IPS DF 6.9 (cell line): ENCODE measurements around the gene RAI14.

ENCODE experiments used
- DNase-seq: peaks from one replicate; pipeline ENCODE4 v3.0.0-alpha.2; 2013; ENCODE audit warnings: low read depth, low spot score
- H3K27ac ChIP-seq: one replicate; pipeline ENCODE4 v1.5.1; 2013; ENCODE audit warnings: low read length, control low read depth
- H3K27me3 ChIP-seq: 2 replicates; pipeline ENCODE4 v1.6.1; 2013; ENCODE audit warnings: mild to moderate bottlenecking, low read length; ENCODE audit not compliant: control insufficient read depth, insufficient read depth
- H3K36me3 ChIP-seq: 2 replicates; pipeline ENCODE4 v1.6.1; 2013; ENCODE audit warnings: low read length; ENCODE audit not compliant: control insufficient read depth, insufficient read depth
- H3K4me1 ChIP-seq: 2 replicates; pipeline ENCODE4 v1.6.1; 2013; ENCODE audit warnings: low read length; ENCODE audit not compliant: control insufficient read depth, insufficient read depth
- H3K4me3 ChIP-seq: 2 replicates; pipeline ENCODE4 v1.5.1; 2013; ENCODE audit warnings: mild to moderate bottlenecking, low read length
- H3K9me3 ChIP-seq: 2 replicates; pipeline ENCODE4 v1.6.1; 2013; ENCODE audit warnings: low read length, inconsistent platforms; ENCODE audit not compliant: control insufficient read depth, insufficient read depth
- WGBS: extraction: QIAGEN DNeasy Blood & Tissue Kit; methylation state at CpG from one replicate; pipeline ENCODE4 v1.1.7; 2013; ENCODE audit warnings: mixed read lengths, missing lambda C conversion rate; ENCODE audit not compliant: insufficient read length, insufficient coverage; 5-methylcytosine and 5-hydroxymethylcytosine counted together

Gene RAI14

DNA sequence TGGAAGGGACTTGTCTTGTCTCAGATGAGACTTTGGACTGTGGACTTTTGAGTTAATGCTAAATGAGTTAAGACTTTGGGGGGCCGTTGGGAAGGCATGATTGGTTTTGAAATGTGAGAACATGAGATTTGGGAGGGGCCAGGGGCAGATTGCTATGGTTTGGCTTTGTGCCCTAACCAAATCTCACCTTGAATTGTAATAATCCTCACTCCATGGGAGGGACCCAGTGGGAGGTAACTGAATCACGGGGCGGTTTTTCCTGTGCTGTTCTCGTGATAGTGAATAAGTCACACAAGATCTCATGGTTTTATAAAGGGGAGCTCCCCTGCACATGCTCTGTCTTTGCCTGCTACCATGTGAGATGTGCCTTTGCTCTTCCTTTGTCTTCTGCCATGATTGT, 72.1 kb downstream of the RAI14 start:
- peaks cover 3% of the 10 kb centered on the region; the same call in 1 of the 2 replicates for H3K36me3 ChIP-seq
- no CpG with 5 or more reads among the region's 4 CpGs for WGBS
- no peak for DNase-seq

GRCh38 chr5:34731435-34732232, 75.5 kb downstream of the RAI14 start:
- no peak overlapping the region for H3K27ac ChIP-seq
- H3K27me3 ChIP-seq: no peaks in the 10 kb centered on the region
- H3K4me3 ChIP-seq: no peak overlapping the region
- no CpG with 5 or more reads among the region's 6 CpGs for WGBS
- DNase-seq: no peak
- 0 out of 2 replicates have a peak, but pooled peaks cover 3% of the 10 kb centered on the region for H3K36me3 ChIP-seq
- no peaks in the 10 kb centered on the region for H3K9me3 ChIP-seq
- H3K4me1 ChIP-seq: no peaks in the 10 kb centered on the region

More for the DNA sequence above, 72.1 kb downstream of the RAI14 start:
- H3K4me3 ChIP-seq: no peak overlapping the region
- H3K27me3 ChIP-seq: no peaks in the 10 kb centered on the region
- H3K9me3 ChIP-seq: no peaks in the 10 kb centered on the region; the same call in 1 of the 2 replicates
- H3K27ac ChIP-seq: no peak overlapping the region
- H3K4me1 ChIP-seq: no peaks in the 10 kb centered on the region

DNA sequence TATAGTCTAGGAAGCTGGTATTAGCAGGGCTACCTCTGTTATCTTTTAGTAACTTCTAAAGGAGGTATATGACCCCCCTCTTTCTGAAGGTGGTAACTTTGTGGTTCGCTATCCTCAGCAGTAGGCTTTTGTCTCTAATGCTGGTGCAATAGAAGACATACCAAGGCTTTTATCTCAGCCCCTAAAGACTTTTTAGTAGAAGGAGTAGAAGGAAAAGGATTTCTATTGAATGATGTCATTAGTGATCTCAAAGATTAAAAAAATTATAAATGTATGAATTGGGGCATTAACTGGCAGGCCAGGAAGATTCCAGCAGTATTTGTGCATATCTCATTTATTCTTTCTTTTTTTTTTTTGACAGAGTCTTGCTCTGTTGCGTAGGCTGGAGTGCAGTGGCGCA, 78.2 kb downstream of the RAI14 start:
- DNase-seq: no peak
- Histone ChIP-seq H3K4me3 (no peak overlapping the region), H3K9me3 (no peaks in the 10 kb centered on the region), H3K4me1 (no peaks in the 10 kb centered on the region; the same call in 1 of the 2 replicates), H3K27me3 (no peaks in the 10 kb centered on the region), H3K27ac (no peak overlapping the region), H3K36me3 (no peaks in the 10 kb centered on the region)
- WGBS: no CpG with 5 or more reads among the region's 3 CpGs

DNA sequence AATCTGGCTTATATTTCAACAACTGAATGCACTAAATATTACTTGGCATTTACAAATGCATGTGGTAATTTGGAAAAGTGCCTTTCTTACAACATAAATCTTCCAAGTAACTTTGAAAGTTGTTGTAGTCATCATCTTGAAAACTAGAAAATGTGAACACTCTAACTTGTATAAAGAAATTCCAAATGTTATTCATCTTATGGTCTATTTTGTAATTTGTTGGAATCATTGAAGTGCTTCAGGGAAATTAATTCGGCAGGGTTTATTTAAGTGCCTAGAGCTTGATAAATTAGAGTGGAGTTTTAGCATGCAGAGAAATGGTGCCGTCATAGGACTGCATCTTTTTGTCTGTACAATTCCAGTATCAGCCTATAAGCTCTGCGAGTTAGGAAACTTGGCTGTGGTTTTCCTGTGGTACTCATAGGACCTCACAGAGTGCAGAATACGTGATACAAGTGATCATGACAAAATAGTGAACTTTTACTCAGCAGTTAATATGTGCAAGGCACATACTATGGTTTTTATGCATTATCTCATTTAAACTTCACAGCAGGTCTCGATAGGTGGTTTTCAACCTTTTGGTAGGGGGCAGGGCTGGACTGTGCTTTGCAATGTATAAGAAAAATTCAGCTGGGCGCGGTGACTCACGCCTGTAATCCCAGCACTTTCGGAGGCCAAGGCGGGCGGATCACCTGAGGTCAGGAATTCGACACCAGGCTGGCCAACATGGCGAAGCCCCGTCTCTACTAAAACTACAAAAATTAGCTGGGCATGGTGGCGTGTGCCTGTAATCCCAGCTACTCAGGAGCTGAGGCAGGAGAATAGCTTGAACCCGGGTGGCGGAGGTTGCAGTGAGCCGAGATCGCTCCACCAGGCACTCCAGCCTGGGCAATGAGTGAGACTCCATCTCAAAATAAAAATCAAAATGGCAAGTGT, 79.6 kb downstream of the RAI14 start:
- H3K4me3 ChIP-seq: no peak overlapping the region
- no peak overlapping the region for H3K27ac ChIP-seq
- H3K4me1 ChIP-seq: no peaks in the 10 kb centered on the region; the same call in 1 of the 2 replicates
- WGBS: no CpG with 5 or more reads among the region's 19 CpGs
- no peak for DNase-seq
- H3K9me3 ChIP-seq: no peaks in the 10 kb centered on the region
- H3K36me3 ChIP-seq: no peaks in the 10 kb centered on the region
- H3K27me3 ChIP-seq: no peaks in the 10 kb centered on the region

DNA sequence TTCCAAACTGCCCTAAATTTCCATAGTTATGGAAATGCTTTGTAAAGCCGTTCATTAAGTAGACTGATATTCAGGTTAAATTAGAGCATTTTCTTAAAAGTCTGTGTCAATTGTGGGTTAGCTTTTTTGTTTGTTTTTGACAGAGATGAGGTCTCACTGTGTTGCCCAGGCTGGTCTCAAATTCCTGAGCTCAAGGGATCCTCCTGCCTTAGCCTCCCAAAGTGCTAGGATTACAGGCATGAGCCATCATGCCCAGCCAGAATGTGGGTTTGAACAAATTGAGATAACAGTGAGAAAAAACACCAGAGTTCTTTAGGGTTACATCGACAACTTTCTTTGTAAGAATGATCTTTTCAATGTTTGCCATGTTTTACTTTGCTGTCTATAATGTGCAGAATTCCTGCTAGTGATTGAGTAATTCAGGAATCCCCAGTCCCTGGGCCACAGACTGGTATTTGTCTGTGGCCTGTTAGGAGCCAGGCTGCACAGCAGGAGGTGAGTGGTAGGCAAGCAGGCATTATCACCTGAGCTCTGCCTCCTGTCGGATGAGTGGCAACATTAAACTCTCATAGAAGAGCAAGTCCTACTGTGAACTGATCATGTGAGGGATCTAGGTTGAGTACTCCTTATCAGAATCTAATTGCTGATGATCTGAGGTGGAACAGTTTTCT, 80.5 kb downstream of the RAI14 start:
- Histone ChIP-seq H3K36me3 (no peaks in the 10 kb centered on the region), H3K27me3 (no peaks in the 10 kb centered on the region), H3K27ac (no peak overlapping the region), H3K4me3 (no peak overlapping the region), H3K9me3 (no peaks in the 10 kb centered on the region), H3K4me1 (no peaks in the 10 kb centered on the region; the same call in 1 of the 2 replicates)
- DNase-seq: peak; percentile 18
- no CpG with 5 or more reads among the region's 3 CpGs for WGBS

- Histone ChIP-seq H3K27ac (no peak overlapping the region), H3K4me3 (no peak overlapping the region), H3K27me3 (no peaks in the 10 kb centered on the region), H3K9me3 (no peaks in the 10 kb centered on the region), H3K36me3 (no peaks in the 10 kb centered on the region), H3K4me1 (no peaks in the 10 kb centered on the region; the same call in 1 of the 2 replicates)
- no peak for DNase-seq
Observed at GRCh38 chr5:34737731-34738130, 81.6 kb downstream of the RAI14 start.

DNA sequence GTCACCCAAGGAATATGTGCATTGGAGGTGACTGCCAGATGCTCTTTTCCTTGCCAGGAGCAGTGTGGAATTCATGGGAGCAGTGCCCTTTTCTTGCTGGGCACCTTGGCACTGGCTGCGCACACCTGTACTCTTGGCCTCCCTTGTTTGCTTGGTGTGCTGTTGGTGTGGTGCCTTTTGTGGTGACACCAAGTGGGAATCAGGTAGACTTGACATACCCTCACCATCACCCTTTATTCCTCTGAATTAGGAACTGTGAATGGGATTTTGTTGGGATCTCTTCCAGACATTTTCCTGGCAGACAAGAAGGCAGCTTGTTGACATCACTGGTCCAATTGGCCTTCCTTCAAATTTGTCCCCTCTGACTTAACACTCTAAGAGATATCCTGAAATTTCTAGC, 82.3 kb downstream of the RAI14 start:
- Histone ChIP-seq H3K27ac (no peak overlapping the region), H3K36me3 (no peaks in the 10 kb centered on the region), H3K9me3 (no peaks in the 10 kb centered on the region), H3K4me1 (no peaks in the 10 kb centered on the region; the same call in 1 of the 2 replicates), H3K27me3 (no peaks in the 10 kb centered on the region), H3K4me3 (no peak overlapping the region)
- no CpG with 5 or more reads among the region's 1 CpG for WGBS
- no peak for DNase-seq

- Histone ChIP-seq H3K4me3 (no peak overlapping the region), H3K9me3 (no peaks in the 10 kb centered on the region), H3K36me3 (no peaks in the 10 kb centered on the region), H3K27ac (no peak overlapping the region), H3K27me3 (no peaks in the 10 kb centered on the region), H3K4me1 (no peaks in the 10 kb centered on the region; the same call in 1 of the 2 replicates)
- no peak for DNase-seq
- no CpG with 5 or more reads among the region's 3 CpGs for WGBS
Observed at GRCh38 chr5:34740389-34740806, 84.3 kb downstream of the RAI14 start.

- H3K27ac ChIP-seq: no peak overlapping the region
- H3K27me3 ChIP-seq: no peaks in the 10 kb centered on the region
- H3K9me3 ChIP-seq: no peaks in the 10 kb centered on the region
- no peaks in the 10 kb centered on the region for H3K36me3 ChIP-seq
- H3K4me3 ChIP-seq: no peak overlapping the region
- no CpG with 5 or more reads among the region's 11 CpGs for WGBS
- H3K4me1 ChIP-seq: no peaks in the 10 kb centered on the region; the same call in 1 of the 2 replicates
- no peak for DNase-seq
Observed at GRCh38 chr5:34742061-34742460, 85.9 kb downstream of the RAI14 start.

GRCh38 chr5:34743878-34744277, 87.8 kb downstream of the RAI14 start:
- no CpG with 5 or more reads among the region's 3 CpGs for WGBS

More at GRCh38 chr5:34743878-34744277, 87.8 kb downstream of the RAI14 start:
- H3K4me1 ChIP-seq: peaks cover 2% of the 10 kb centered on the region; the same call in 1 of the 2 replicates
- H3K4me3 ChIP-seq: no peak overlapping the region
- H3K9me3 ChIP-seq: no peaks in the 10 kb centered on the region
- no peaks in the 10 kb centered on the region for H3K36me3 ChIP-seq
- no peaks in the 10 kb centered on the region for H3K27me3 ChIP-seq
- no peak overlapping the region for H3K27ac ChIP-seq
- DNase-seq: no peak
